Mesothelial cell of epicardium (in vitro differentiated cells): ENCODE data around the gene CTNNBIP1. TPM values are rescaled to one million over a fixed set of nuclear protein-coding genes. Genes with fewer than 3 reads are reported as not detected.

Experiments
- DNase-seq, 2 experiments: peaks; one replicate each; pipeline ENCODE4 v3.0.0; 2021; ENCODE audit warnings: low spot score in 2 of 2; ENCODE audit not compliant: unreplicated experiment in 2 of 2
- H3K27ac Mint-ChIP-seq: 2 replicates; pipeline ENCODE4 v1.8.0; 2021; ENCODE audit warnings: mixed read lengths
- H3K27me3 Mint-ChIP-seq: 2 replicates; pipeline ENCODE4 v1.8.0; 2021; ENCODE audit warnings: low read depth, mixed read lengths
- H3K36me3 Mint-ChIP-seq: 2 replicates; pipeline ENCODE4 v1.8.0; 2021; ENCODE audit warnings: mixed read lengths
- H3K4me1 Mint-ChIP-seq: 2 replicates; pipeline ENCODE4 v1.8.0; 2021; ENCODE audit warnings: mixed read lengths
- H3K4me3 Mint-ChIP-seq: 2 replicates; pipeline ENCODE4 v1.8.0; 2021; ENCODE audit warnings: mild to moderate bottlenecking, moderate library complexity, mixed read lengths
- H3K9me3 Mint-ChIP-seq: 2 replicates; pipeline ENCODE4 v1.8.0; 2021; ENCODE audit warnings: mixed read lengths
- total RNA-seq: library from RNA; stranded (reverse); gene quantifications from 3 replicates; pipeline ENCODE4 v1.2.1, GENCODE V29; 2021
- TF ChIP-seq, protein P1 (sequence below): fragments of 200-600 bp; sonication (generic); IDR thresholded peaks from one replicate; pipeline ENCODE4 v1.5.0; 2021; ENCODE audit warnings: antibody characterized with exemption; ENCODE audit not compliant: unreplicated experiment

The CTNNBIP1 gene
- total RNA-seq, 1 donor from 2014 or later: 51.5 TPM

- TF ChIP-seq, protein P1, sequence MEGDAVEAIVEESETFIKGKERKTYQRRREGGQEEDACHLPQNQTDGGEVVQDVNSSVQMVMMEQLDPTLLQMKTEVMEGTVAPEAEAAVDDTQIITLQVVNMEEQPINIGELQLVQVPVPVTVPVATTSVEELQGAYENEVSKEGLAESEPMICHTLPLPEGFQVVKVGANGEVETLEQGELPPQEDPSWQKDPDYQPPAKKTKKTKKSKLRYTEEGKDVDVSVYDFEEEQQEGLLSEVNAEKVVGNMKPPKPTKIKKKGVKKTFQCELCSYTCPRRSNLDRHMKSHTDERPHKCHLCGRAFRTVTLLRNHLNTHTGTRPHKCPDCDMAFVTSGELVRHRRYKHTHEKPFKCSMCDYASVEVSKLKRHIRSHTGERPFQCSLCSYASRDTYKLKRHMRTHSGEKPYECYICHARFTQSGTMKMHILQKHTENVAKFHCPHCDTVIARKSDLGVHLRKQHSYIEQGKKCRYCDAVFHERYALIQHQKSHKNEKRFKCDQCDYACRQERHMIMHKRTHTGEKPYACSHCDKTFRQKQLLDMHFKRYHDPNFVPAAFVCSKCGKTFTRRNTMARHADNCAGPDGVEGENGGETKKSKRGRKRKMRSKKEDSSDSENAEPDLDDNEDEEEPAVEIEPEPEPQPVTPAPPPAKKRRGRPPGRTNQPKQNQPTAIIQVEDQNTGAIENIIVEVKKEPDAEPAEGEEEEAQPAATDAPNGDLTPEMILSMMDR: no peak
Observed at GRCh38 chr1:9878404-9878803, 31.7 kb downstream of the CTNNBIP1 start.

DNA sequence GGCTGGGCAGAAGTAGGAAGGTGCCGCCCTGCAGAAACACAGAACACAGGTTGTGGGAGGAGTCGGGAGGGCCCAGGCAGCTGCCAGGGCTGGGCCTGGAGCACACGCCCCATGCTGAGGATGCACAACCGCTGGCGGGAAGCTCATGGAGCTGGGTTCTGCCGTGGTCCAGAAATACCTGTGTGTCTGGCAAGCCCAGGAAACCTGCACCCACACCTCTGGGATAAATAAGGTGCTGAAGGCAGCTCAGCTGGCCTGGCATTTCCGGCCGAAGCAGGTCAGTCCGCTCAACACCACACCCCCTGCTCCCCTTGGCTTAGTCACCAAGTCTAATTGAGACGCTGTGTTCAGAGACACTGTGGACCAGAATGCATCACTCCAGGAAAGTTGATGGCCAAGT, 32.1 kb downstream of the CTNNBIP1 start:
- peaks cover 11% of the 10 kb centered on the region for H3K36me3 Mint-ChIP-seq
- no peak for DNase-seq
- H3K9me3 Mint-ChIP-seq: no peaks in the 10 kb centered on the region
- H3K27ac Mint-ChIP-seq: no peak overlapping the region
- H3K4me1 Mint-ChIP-seq: peaks cover 20% of the 10 kb centered on the region
- H3K27me3 Mint-ChIP-seq: no peaks in the 10 kb centered on the region
- TF ChIP-seq, protein P1: no peak
- H3K4me3 Mint-ChIP-seq: no peak overlapping the region

More at GRCh38 chr1:9878404-9878803, 31.7 kb downstream of the CTNNBIP1 start:
- H3K4me1 Mint-ChIP-seq: peaks cover 20% of the 10 kb centered on the region
- no peaks in the 10 kb centered on the region for H3K9me3 Mint-ChIP-seq
- H3K36me3 Mint-ChIP-seq: peaks cover 11% of the 10 kb centered on the region
- DNase-seq: no peak
- H3K27me3 Mint-ChIP-seq: no peaks in the 10 kb centered on the region
- H3K4me3 Mint-ChIP-seq: no peak overlapping the region
- peak overlapping the region; percentile 12 for H3K27ac Mint-ChIP-seq

DNA sequence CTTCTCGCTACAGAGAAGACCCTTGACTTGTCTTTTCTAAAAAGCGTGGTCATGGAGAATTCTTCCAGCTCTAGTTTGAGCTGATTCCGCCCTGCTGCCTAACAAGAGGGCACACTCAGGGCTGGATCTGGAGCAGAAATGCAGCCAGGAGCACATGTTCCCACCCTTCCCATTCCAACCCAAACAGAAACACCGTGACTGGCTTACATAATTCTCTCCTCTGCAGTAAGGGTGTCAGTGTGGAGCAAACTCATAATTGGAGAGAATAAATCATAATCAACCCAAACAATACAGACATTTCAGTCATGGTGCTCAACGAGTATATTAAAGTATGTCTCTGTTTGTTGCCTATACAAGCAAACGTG, 34.5 kb downstream of the CTNNBIP1 start:
- peaks cover 9% of the 10 kb centered on the region for H3K36me3 Mint-ChIP-seq
- no peaks in the 10 kb centered on the region for H3K27me3 Mint-ChIP-seq
- H3K27ac Mint-ChIP-seq: no peak overlapping the region
- peaks cover 12% of the 10 kb centered on the region for H3K4me1 Mint-ChIP-seq
- no peak overlapping the region for H3K4me3 Mint-ChIP-seq
- no peaks in the 10 kb centered on the region for H3K9me3 Mint-ChIP-seq
- DNase-seq: no peak
- TF ChIP-seq, protein P1: no peak

GRCh38 chr1:9874959-9875635, 35.0 kb downstream of the CTNNBIP1 start:
- TF ChIP-seq, protein P1: peak; percentile 96
- no peaks in the 10 kb centered on the region for H3K9me3 Mint-ChIP-seq
- DNase-seq: peak; percentile 68 to 86
- H3K27ac Mint-ChIP-seq: no peak overlapping the region
- peaks cover 12% of the 10 kb centered on the region for H3K4me1 Mint-ChIP-seq
- H3K27me3 Mint-ChIP-seq: no peaks in the 10 kb centered on the region
- H3K4me3 Mint-ChIP-seq: peak overlapping the region; percentile 52
- peaks cover 4% of the 10 kb centered on the region for H3K36me3 Mint-ChIP-seq

DNA sequence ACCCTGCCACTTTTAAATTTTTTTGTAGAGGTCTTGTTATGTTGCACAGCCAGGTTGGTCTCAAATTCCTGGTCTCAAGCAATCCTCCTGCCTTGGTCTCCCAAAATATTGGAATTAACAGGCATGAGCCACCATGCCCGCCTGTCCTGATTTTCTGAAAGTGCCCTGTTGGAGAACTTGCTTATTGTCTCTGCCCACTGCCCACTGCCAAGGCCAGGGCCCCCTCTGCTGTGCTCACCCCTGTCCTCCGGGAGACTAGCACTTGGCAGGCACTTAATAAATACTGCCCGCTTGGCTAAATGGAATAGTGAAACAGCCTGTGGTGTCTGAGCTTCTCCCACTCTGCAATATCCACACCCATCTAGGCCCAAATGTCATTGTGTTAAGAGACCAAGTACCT, 35.7 kb downstream of the CTNNBIP1 start:
- TF ChIP-seq, protein P1: no peak
- no peak for DNase-seq
- H3K27ac Mint-ChIP-seq: no peak overlapping the region

More for the DNA sequence above, 35.7 kb downstream of the CTNNBIP1 start:
- Mint-ChIP-seq H3K36me3 (peaks cover 3% of the 10 kb centered on the region), H3K4me1 (peaks cover 12% of the 10 kb centered on the region), H3K4me3 (no peak overlapping the region), H3K27me3 (no peaks in the 10 kb centered on the region), H3K9me3 (no peaks in the 10 kb centered on the region)
